GM12872 (cell line): ENCODE results near the gene ZBTB45.

Source experiments
- CTCF ChIP-seq: IDR thresholded peaks from 3 replicates; pipeline ENCODE4 v1.5.1; 2011; ENCODE audit warnings: low read depth, mild to moderate bottlenecking, low read length, moderate library complexity; ENCODE audit not compliant: insufficient read depth

The ZBTB45 gene

GRCh38 chr19:58469241-58470013 is 50.2 kb downstream of the ZBTB45 start:
- TF ChIP-seq CTCF, result no peak

- TF ChIP-seq CTCF, result no peak
Observed at GRCh38 chr19:58468216-58468839, 51.3 kb downstream of the ZBTB45 start.

- no peak for TF ChIP-seq CTCF
Observed at GRCh38 chr19:58466760-58467589, 52.6 kb downstream of the ZBTB45 start, which contains the start of gene ZNF324. Gene ZNF324, plus strand, starts transcription at chr19:58467080. Its CDS starts 2,106 bp downstream, at chr19:58469186.

GRCh38 chr19:58466089-58466759 is 53.4 kb downstream of the ZBTB45 start:
- no peak for TF ChIP-seq CTCF
